Right cardiac atrium (tissue), 5 donors: ENCODE data around the gene PRKN. TPM values are rescaled to one million over a fixed set of nuclear protein-coding genes. Genes with fewer than 3 reads are reported as not detected.
A peak's percentile ranks its signal among the peaks of the same experiment; 100 is the strongest.

Experiments
- ATAC-seq, 2 donors: fragments of 200-7000 bp; cut with Tn5 transposase; one replicate each; pipeline versions ENCODE4 v1.8.0 to v1.9.1; 2020; ENCODE audit warnings: moderate library complexity in 2 of 2, mild to moderate bottlenecking in 1 of 2
- DNase-seq, 3 donors: peaks; one replicate each; pipeline ENCODE4 v3.0.0-alpha.2; 2020
- H3K27ac ChIP-seq: one replicate; pipeline ENCODE4 v1.5.1; 2013; ENCODE audit warnings: mild to moderate bottlenecking, low read length, control low read depth, moderate library complexity
- H3K27me3 ChIP-seq: one replicate; pipeline ENCODE4 v1.6.1; 2013; ENCODE audit not compliant: control insufficient read depth, insufficient read depth
- H3K4me1 ChIP-seq: one replicate; pipeline ENCODE4 v1.6.1; 2013; ENCODE audit warnings: low read length; ENCODE audit not compliant: control insufficient read depth, insufficient read depth
- H3K4me3 ChIP-seq: one replicate; pipeline ENCODE4 v1.5.1; 2013; ENCODE audit warnings: low read length, control low read depth
- H3K9me3 ChIP-seq: one replicate; pipeline ENCODE4 v1.6.1; 2013; ENCODE audit warnings: low read length; ENCODE audit not compliant: control insufficient read depth
- WGBS: extraction: QIAGEN DNeasy Blood & Tissue Kit; methylation state at CpG from one replicate; pipeline ENCODE4 v1.1.7; 2013; 5-methylcytosine and 5-hydroxymethylcytosine counted together
- intact Hi-C, 4 donors: fragments of 100-400 bp; cut with DNase I; formaldehyde crosslinking; loops; one replicate each; pipeline versions ENCODE4 v1.11.0 to v1.14.0; 2022 to 2023
- polyA plus RNA-seq: library from polyadenylated mRNA; stranded (reverse); fragments of 200-250 nt; gene quantifications from one replicate; pipeline ENCODE4 v1.2.3, GENCODE V29; 2013
- total RNA-seq, 4 donors: library from RNA; stranded (reverse); fragmentation: NEBNext Ultra II Directional; extraction: Animal tissue kit (Norgen Biotek cat#: 25700); gene quantifications; one replicate each; pipeline ENCODE4 v1.2.1, GENCODE V29; 2021
- donor health status: healthy with polysubstance abuse.
- donor health status: DM: no; HTN: yes; CAD: no.
- donor health status: DM: no; HTN: no; CAD: no.
- donor health status: DM: no; HTN: yes; CAD: no; lungs with severe emphysema.
- donor health status: DM: yes; HTN: yes; CAD: no.

The PRKN gene
- total and polyA plus RNA-seq, 5 donors, result 9.6 to 33.0 (median 24.8) TPM

- intact Hi-C loops, result no loop called here
- peak overlapping the region; percentile 57 for H3K27ac ChIP-seq
Observed at GRCh38 chr6:161439093-161439492, 1288.5 kb downstream of the PRKN start.

GRCh38 chr6:161438430-161439030 lies 1289.0 kb downstream of the PRKN start:
- intact Hi-C loops, result no loop called here
- ATAC-seq (no peak), DNase-seq (no peak)
- WGBS, result 88% methylated on average over 12 of the region's 12 CpGs
- no peaks in the 10 kb centered on the region for H3K27me3 ChIP-seq
- no peaks in the 10 kb centered on the region for H3K9me3 ChIP-seq
- peak overlapping the region; percentile 51 for H3K4me3 ChIP-seq
- H3K27ac ChIP-seq, result peak overlapping the region; percentile 57
- H3K4me1 ChIP-seq, result peaks cover 2% of the 10 kb centered on the region

More at GRCh38 chr6:161439093-161439492, 1288.5 kb downstream of the PRKN start:
- ATAC-seq (peak; percentile 74 to 79), DNase-seq (peak; percentile 72 to 81 (median 80))
- H3K4me1 ChIP-seq, result peaks cover 4% of the 10 kb centered on the region
- no peaks in the 10 kb centered on the region for H3K9me3 ChIP-seq
- WGBS, result 36% methylated on average over 12 of the region's 12 CpGs
- H3K27me3 ChIP-seq, result no peaks in the 10 kb centered on the region
- H3K4me3 ChIP-seq, result peak overlapping the region; percentile 51

- no peak overlapping the region for H3K4me3 ChIP-seq
- no peaks in the 10 kb centered on the region for H3K9me3 ChIP-seq
- no peak for ATAC-seq
- no peaks in the 10 kb centered on the region for H3K27me3 ChIP-seq
- no peak for DNase-seq
- H3K4me1 ChIP-seq, result peaks cover 2% of the 10 kb centered on the region
- WGBS, result 95% methylated on average over 3 of the region's 3 CpGs
- no peak overlapping the region for H3K27ac ChIP-seq
- intact Hi-C loops, result no loop called here
Observed at GRCh38 chr6:161437851-161438250, 1289.7 kb downstream of the PRKN start.

- no peak overlapping the region for H3K27ac ChIP-seq
- no peak overlapping the region for H3K4me3 ChIP-seq
- WGBS, result 88% methylated on average over 7 of the region's 7 CpGs
- ATAC-seq (no peak), DNase-seq (no peak)
- no peaks in the 10 kb centered on the region for H3K27me3 ChIP-seq
- H3K9me3 ChIP-seq, result no peaks in the 10 kb centered on the region
- intact Hi-C loops, result no loop called here
- H3K4me1 ChIP-seq, result peaks cover 2% of the 10 kb centered on the region
Observed at GRCh38 chr6:161436106-161436876, 1291.3 kb downstream of the PRKN start.

- intact Hi-C loops, result no loop called here
- ATAC-seq, result no peak
Observed at GRCh38 chr6:161435748-161436070, 1291.9 kb downstream of the PRKN start.

GRCh38 chr6:161434921-161435747 lies 1292.4 kb downstream of the PRKN start:
- H3K27me3 ChIP-seq, result no peaks in the 10 kb centered on the region
- peak overlapping the region; percentile 58 for H3K27ac ChIP-seq
- no peak overlapping the region for H3K4me3 ChIP-seq
- intact Hi-C loops, result no loop called here
- no peaks in the 10 kb centered on the region for H3K9me3 ChIP-seq
- WGBS, result 23% methylated on average over 9 of the region's 9 CpGs
- DNase-seq (no peak), ATAC-seq (peak; percentile 80 to 83)
- peaks cover 2% of the 10 kb centered on the region for H3K4me1 ChIP-seq

More at GRCh38 chr6:161435748-161436070, 1291.9 kb downstream of the PRKN start:
- H3K4me3 ChIP-seq, result no peak overlapping the region
- no peaks in the 10 kb centered on the region for H3K27me3 ChIP-seq
- no peak overlapping the region for H3K27ac ChIP-seq
- H3K4me1 ChIP-seq, result peaks cover 2% of the 10 kb centered on the region
- H3K9me3 ChIP-seq, result no peaks in the 10 kb centered on the region
- whole genome bisulfite sequencing, result 17% methylated on average over 1 of the region's 1 CpG
- DNase-seq, result no peak

- intact Hi-C loops, result no loop called here
Observed at GRCh38 chr6:161434350-161434749, 1293.2 kb downstream of the PRKN start.

GRCh38 chr6:161432546-161432945 lies 1295.0 kb downstream of the PRKN start:
- WGBS, result 96% methylated on average over 3 of the region's 3 CpGs

More at GRCh38 chr6:161434350-161434749, 1293.2 kb downstream of the PRKN start:
- Histone ChIP-seq H3K27ac (no peak overlapping the region), H3K4me1 (peaks cover 1% of the 10 kb centered on the region), H3K9me3 (no peaks in the 10 kb centered on the region), H3K27me3 (no peaks in the 10 kb centered on the region), H3K4me3 (no peak overlapping the region)
- ATAC-seq (peak; percentile 46 to 73), DNase-seq (no peak)
- 45% methylated on average over 9 of the region's 9 CpGs for WGBS

GRCh38 chr6:161429921-161430490 lies 1297.6 kb downstream of the PRKN start:
- Histone ChIP-seq H3K27me3 (no peaks in the 10 kb centered on the region), H3K4me3 (no peak overlapping the region), H3K4me1 (no peaks in the 10 kb centered on the region), H3K9me3 (no peaks in the 10 kb centered on the region), H3K27ac (no peak overlapping the region)
- WGBS, result 70% methylated on average over 3 of the region's 3 CpGs
- DNase-seq, result no peak
- intact Hi-C loops, result no loop called here
- no peak for ATAC-seq

More at GRCh38 chr6:161432546-161432945, 1295.0 kb downstream of the PRKN start:
- no peak for ATAC-seq
- Histone ChIP-seq H3K27me3 (no peaks in the 10 kb centered on the region), H3K9me3 (no peaks in the 10 kb centered on the region), H3K4me1 (no peaks in the 10 kb centered on the region), H3K4me3 (no peak overlapping the region), H3K27ac (no peak overlapping the region)
- intact Hi-C loops, result no loop called here
- no peak for DNase-seq

GRCh38 chr6:161424421-161424820 lies 1303.1 kb downstream of the PRKN start:
- no peak overlapping the region for H3K27ac ChIP-seq
- no peak for DNase-seq
- H3K4me3 ChIP-seq, result no peak overlapping the region
- ATAC-seq, result no peak
- no peaks in the 10 kb centered on the region for H3K9me3 ChIP-seq
- H3K4me1 ChIP-seq, result peaks cover 2% of the 10 kb centered on the region
- intact Hi-C loops, result no loop called here
- H3K27me3 ChIP-seq, result no peaks in the 10 kb centered on the region
